NB4 (cell line): ENCODE measurements around the gene DOC2B.

Source experiments
- DNase-seq: peaks from one replicate; pipeline ENCODE4 v3.0.0; 2010; ENCODE audit warnings: low read depth
- H3K4me3 ChIP-seq: one replicate; pipeline ENCODE4 v1.5.1; 2011; ENCODE audit warnings: mild to moderate bottlenecking, low read depth, low read length, moderate library complexity
- CTCF ChIP-seq: IDR thresholded peaks from one replicate; pipeline ENCODE4 v1.5.1; 2012; ENCODE audit warnings: low read depth, low read length
- MAX ChIP-seq: IDR thresholded peaks from 2 replicates; pipeline ENCODE4 v1.6.1; 2011; ENCODE audit warnings: low read depth, low read length
- MYC ChIP-seq: IDR thresholded peaks from 2 replicates; pipeline ENCODE4 v1.6.1; 2011; ENCODE audit warnings: low read depth, low read length
- POLR2A ChIP-seq: IDR thresholded peaks from 2 replicates; pipeline ENCODE4 v1.6.1; 2011; ENCODE audit warnings: mild to moderate bottlenecking; ENCODE audit not compliant: insufficient read length; ENCODE audit errors: extremely low read depth

The DOC2B gene

GRCh38 chr17:153851-154250, 27.6 kb downstream of the DOC2B start:
- no peak for DNase-seq
- H3K4me3 ChIP-seq, result no peak overlapping the region
- TF ChIP-seq CTCF (no peak), POLR2A (no peak), MAX (no peak), MYC (no peak)

- DNase-seq, result no peak
- TF ChIP-seq CTCF (no peak), POLR2A (no peak), MAX (no peak), MYC (no peak)
These were observed 28.5 kb downstream of the DOC2B start for GRCh38 chr17:152860-153420.

GRCh38 chr17:151886-152859, 29.3 kb downstream of the DOC2B start:
- DNase-seq, result no peak
- TF ChIP-seq MAX, result no peak
- H3K4me3 ChIP-seq, result no peak overlapping the region

More at GRCh38 chr17:152860-153420, 28.5 kb downstream of the DOC2B start:
- no peak overlapping the region for H3K4me3 ChIP-seq

- DNase-seq, result no peak
- TF ChIP-seq MAX (no peak), POLR2A (no peak), MYC (no peak), CTCF (no peak)
- no peak overlapping the region for H3K4me3 ChIP-seq
These were observed 30.4 kb downstream of the DOC2B start for GRCh38 chr17:151004-151403.

GRCh38 chr17:149897-150584, 31.4 kb downstream of the DOC2B start:
- no peak for DNase-seq

More at GRCh38 chr17:149897-150584, 31.4 kb downstream of the DOC2B start:
- TF ChIP-seq CTCF, result no peak
- no peak for TF ChIP-seq POLR2A
- TF ChIP-seq MAX, result no peak
- no peak for TF ChIP-seq MYC
- no peak overlapping the region for H3K4me3 ChIP-seq
